Kidney (tissue), 14 donors: ENCODE measurements around the gene IL1F10. TPM values are rescaled to one million over a fixed set of nuclear protein-coding genes. Genes with fewer than 3 reads are reported as not detected.

Source experiments
- DNase-seq, 5 donors: peaks; one replicate each; pipeline ENCODE4 v3.0.0-alpha.2; 2013 to 2020
- FAIRE-seq: peaks from 2 replicates; lab custom pipeline; 2012; peaks lifted over from hg19 to GRCh38; lab: Jason Lieb, UNC
- H3K27ac ChIP-seq, 2 donors: one replicate each; pipeline ENCODE4 v1.7.0; 2013; ENCODE audit warnings: low read depth in 2 of 2, low read length in 2 of 2, inconsistent platforms in 1 of 2
- H3K27me3 ChIP-seq: one replicate; pipeline ENCODE4 v1.7.1; 2013; ENCODE audit warnings: low read length, inconsistent platforms; ENCODE audit not compliant: control insufficient read depth, insufficient read depth
- H3K36me3 ChIP-seq, 3 donors: one replicate each; pipeline versions ENCODE4 v1.7.0 to v1.7.1; 2013; ENCODE audit warnings: low read length in 3 of 3, control low read depth in 1 of 3, inconsistent platforms in 1 of 3; ENCODE audit not compliant: insufficient read depth in 3 of 3, control insufficient read depth in 2 of 3
- H3K4me1 ChIP-seq, 3 donors: one replicate each; pipeline versions ENCODE4 v1.7.0 to v1.7.1; 2013; ENCODE audit warnings: low read length in 3 of 3, inconsistent platforms in 1 of 3, low read depth in 1 of 3; ENCODE audit not compliant: control insufficient read depth in 2 of 3, insufficient read depth in 2 of 3
- H3K4me3 ChIP-seq, 3 donors: one replicate each; pipeline versions ENCODE4 v1.7.0 to v1.8.1; 2013; ENCODE audit warnings: low read length in 3 of 3, control low read depth in 1 of 3, inconsistent platforms in 1 of 3
- H3K9ac ChIP-seq, 3 donors: one replicate each; pipeline versions ENCODE4 v1.7.0 to v1.7.1; 2013; ENCODE audit warnings: low read length in 3 of 3, control low read depth in 1 of 3, inconsistent platforms in 1 of 3
- H3K9me3 ChIP-seq, 3 donors: one replicate each; pipeline versions ENCODE4 v1.7.0 to v1.7.1; 2013; ENCODE audit warnings: low read length in 3 of 3, control low read depth in 1 of 3, inconsistent platforms in 1 of 3; ENCODE audit not compliant: control insufficient read depth in 2 of 3, insufficient read depth in 1 of 3
- intact Hi-C: fragments of 100-400 bp; cut with DNase I; formaldehyde crosslinking; loops from one replicate; pipeline ENCODE4 v1.11.1; 2022
- polyA plus RNA-seq: library from polyadenylated mRNA; stranded (reverse); fragments of 350-450 nt; fragmentation: Illumina TruSeq; extraction: RNeasy Lipid Tissue Mini Kit (QIAGEN cat#74804); gene quantifications from one replicate; pipeline ENCODE4 v1.2.3, GENCODE V29; 2014; ENCODE audit warnings: low read depth, low replicate concordance; ENCODE audit not compliant: insufficient read depth
- total RNA-seq: library from RNA; stranded (reverse); fragmentation: NEBNext Ultra II Directional; extraction: Animal tissue kit (Norgen Biotek cat#: 25700); gene quantifications from one replicate; pipeline ENCODE4 v1.2.1, GENCODE V29; 2021
- TF ChIP-seq, protein P1 (sequence below): IDR thresholded peaks from 3 replicates; pipeline ENCODE4 v1.5.1; 2012; ENCODE audit warnings: mild to moderate bottlenecking, moderate library complexity, borderline replicate concordance; ENCODE audit not compliant: insufficient read depth; ENCODE audit errors: extremely low read depth
- donor health status: control.
- donor health status: control.
- donor health status: control.
- donor health status: control.
- donor health status: control.
- donor health status: DM: yes; HTN: yes; CAD: no.
- donor health status: Normal renal cell carcinoma (clear cell type).

Gene IL1F10
- total and polyA plus RNA-seq, 2 donors from 2014 or later, result not detected

DNA sequence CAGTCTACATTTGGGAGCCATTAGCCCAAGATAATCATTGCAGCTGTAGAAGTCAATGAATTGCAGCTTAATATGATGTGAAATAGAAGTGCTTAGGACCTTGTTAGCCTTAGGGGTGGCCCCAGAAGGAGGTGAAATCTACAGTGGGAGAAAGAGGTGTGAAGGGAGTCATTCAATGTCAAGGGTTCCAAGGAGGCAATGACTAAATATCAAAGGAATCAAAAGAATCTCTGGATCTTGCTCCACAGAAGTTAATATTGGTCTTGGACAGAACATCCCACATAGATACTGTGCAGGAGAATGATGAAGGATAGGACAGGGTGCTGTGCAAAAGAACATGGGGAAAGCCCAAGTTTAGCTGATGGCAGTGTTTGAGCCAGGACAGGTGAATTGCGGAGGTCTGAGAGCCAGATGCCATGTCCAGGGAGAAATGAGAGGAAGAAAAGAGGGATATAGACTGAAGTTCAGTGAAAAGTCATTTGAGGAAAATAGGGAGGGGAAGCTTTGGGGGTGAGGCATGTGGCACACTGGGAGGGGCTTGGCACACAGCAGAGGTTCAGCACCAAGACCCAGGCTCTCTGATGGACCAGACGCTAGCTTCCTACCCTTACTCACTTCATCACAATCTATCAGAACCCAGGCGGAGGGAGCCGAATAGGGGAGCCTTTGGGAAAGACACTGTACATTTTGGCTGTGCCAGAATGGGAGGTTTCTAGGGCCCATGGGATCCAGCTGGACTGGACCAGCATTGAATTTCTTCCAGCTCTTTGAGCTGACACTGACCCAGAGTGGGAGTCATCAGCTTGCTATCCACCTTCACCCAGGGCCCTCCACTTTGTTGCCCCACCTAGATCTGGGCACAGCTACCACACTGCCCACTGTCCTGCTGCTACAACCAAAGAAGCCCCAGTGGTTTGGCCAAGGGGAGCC is 2.2 kb downstream of the IL1F10 start:
- H3K9me3 ChIP-seq, result no peaks in the 10 kb centered on the region
- FAIRE-seq, result no peak
- no peaks in the 10 kb centered on the region for H3K27me3 ChIP-seq
- H3K4me3 ChIP-seq, result no peak overlapping the region
- H3K4me1 ChIP-seq, result no peaks in the 10 kb centered on the region
- intact Hi-C loops, result no loop called here
- H3K36me3 ChIP-seq, result no peaks in the 10 kb centered on the region
- H3K9ac ChIP-seq, result no peak overlapping the region
- DNase-seq, result no peak
- TF ChIP-seq, protein P1, sequence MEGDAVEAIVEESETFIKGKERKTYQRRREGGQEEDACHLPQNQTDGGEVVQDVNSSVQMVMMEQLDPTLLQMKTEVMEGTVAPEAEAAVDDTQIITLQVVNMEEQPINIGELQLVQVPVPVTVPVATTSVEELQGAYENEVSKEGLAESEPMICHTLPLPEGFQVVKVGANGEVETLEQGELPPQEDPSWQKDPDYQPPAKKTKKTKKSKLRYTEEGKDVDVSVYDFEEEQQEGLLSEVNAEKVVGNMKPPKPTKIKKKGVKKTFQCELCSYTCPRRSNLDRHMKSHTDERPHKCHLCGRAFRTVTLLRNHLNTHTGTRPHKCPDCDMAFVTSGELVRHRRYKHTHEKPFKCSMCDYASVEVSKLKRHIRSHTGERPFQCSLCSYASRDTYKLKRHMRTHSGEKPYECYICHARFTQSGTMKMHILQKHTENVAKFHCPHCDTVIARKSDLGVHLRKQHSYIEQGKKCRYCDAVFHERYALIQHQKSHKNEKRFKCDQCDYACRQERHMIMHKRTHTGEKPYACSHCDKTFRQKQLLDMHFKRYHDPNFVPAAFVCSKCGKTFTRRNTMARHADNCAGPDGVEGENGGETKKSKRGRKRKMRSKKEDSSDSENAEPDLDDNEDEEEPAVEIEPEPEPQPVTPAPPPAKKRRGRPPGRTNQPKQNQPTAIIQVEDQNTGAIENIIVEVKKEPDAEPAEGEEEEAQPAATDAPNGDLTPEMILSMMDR, result no peak
- H3K27ac ChIP-seq, result no peak overlapping the region

DNA sequence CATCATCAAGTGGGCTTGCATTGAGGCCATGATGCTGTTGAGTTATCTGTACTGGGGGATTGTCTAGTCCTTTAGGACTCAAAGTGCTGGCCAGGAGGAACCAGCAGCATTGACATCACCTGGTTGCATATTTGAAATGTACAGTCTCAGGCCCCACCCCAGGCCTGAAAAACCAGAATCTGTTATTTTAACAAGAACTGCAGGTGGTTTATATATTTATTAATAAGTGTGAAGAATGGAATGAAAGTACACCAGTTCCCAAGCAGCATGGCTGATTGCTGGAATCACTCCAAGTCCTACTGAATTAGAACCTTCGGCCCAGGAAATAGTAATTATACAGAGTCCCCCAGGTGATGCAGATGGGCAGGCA is 2.8 kb downstream of the IL1F10 start:
- Histone ChIP-seq H3K4me1 (no peaks in the 10 kb centered on the region), H3K9ac (no peak overlapping the region), H3K9me3 (no peaks in the 10 kb centered on the region), H3K27me3 (no peaks in the 10 kb centered on the region), H3K4me3 (no peak overlapping the region), H3K36me3 (no peaks in the 10 kb centered on the region), H3K27ac (no peak overlapping the region)
- no peak for DNase-seq
- intact Hi-C loops, result no loop called here
- FAIRE-seq, result no peak
- TF ChIP-seq, protein P1, result no peak

DNA sequence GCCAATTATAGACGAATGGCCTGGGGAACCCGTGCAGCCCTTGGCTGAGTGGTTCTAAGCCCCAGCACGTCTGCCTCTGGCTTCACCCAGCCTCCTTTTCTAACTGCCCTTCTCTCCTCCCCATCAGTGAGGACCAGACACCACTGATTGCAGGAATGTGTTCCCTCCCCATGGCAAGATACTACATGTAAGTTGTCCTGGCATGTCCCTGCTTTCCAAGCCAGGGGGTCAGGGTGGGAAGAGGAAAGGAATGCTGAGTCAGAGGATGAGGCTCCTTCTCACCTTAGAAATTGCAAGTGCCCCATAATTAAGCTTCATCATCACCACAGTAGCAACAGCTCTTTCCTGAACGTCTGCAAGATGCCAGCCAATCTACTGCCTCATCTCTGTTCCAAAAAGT is 4.8 kb downstream of the IL1F10 start:
- FAIRE-seq (no peak), DNase-seq (no peak)
- Histone ChIP-seq H3K9ac (no peak overlapping the region), H3K27ac (no peak overlapping the region), H3K4me3 (no peak overlapping the region), H3K4me1 (no peaks in the 10 kb centered on the region), H3K9me3 (no peaks in the 10 kb centered on the region), H3K27me3 (no peaks in the 10 kb centered on the region), H3K36me3 (no peaks in the 10 kb centered on the region)
- TF ChIP-seq, protein P1, result no peak
- intact Hi-C loops, result no loop called here
